ENCODE results near the gene ANKS1B.

GRCh38 chr12:99596762-99597161 is 388.0 kb downstream of the ANKS1B start:
- no peak for TF ChIP-seq ZNF19 (tag by site-specific recombination; IDR thresholded peaks at IDR 0.05; ENCODE audit: low read depth)
- no peak for TF ChIP-seq TCF7L2 (IDR thresholded peaks at IDR 0.05; ENCODE audit: borderline replicate concordance, low read depth, low read length)
- no peak for TF ChIP-seq ZNF837 (tag by site-specific recombination; IDR thresholded peaks at IDR 0.05)
- TF ChIP-seq ZNF354C (tag by site-specific recombination; IDR thresholded peaks at IDR 0.05; ENCODE audit: borderline replicate concordance, low read depth): no peak
- TF ChIP-seq, protein P1, sequence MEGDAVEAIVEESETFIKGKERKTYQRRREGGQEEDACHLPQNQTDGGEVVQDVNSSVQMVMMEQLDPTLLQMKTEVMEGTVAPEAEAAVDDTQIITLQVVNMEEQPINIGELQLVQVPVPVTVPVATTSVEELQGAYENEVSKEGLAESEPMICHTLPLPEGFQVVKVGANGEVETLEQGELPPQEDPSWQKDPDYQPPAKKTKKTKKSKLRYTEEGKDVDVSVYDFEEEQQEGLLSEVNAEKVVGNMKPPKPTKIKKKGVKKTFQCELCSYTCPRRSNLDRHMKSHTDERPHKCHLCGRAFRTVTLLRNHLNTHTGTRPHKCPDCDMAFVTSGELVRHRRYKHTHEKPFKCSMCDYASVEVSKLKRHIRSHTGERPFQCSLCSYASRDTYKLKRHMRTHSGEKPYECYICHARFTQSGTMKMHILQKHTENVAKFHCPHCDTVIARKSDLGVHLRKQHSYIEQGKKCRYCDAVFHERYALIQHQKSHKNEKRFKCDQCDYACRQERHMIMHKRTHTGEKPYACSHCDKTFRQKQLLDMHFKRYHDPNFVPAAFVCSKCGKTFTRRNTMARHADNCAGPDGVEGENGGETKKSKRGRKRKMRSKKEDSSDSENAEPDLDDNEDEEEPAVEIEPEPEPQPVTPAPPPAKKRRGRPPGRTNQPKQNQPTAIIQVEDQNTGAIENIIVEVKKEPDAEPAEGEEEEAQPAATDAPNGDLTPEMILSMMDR (tag by site-specific recombination; IDR thresholded peaks at IDR 0.05): no peak
- no peak for TF ChIP-seq ZNF639 (tag by site-specific recombination; IDR thresholded peaks at IDR 0.05)
- TF ChIP-seq, protein P2, sequence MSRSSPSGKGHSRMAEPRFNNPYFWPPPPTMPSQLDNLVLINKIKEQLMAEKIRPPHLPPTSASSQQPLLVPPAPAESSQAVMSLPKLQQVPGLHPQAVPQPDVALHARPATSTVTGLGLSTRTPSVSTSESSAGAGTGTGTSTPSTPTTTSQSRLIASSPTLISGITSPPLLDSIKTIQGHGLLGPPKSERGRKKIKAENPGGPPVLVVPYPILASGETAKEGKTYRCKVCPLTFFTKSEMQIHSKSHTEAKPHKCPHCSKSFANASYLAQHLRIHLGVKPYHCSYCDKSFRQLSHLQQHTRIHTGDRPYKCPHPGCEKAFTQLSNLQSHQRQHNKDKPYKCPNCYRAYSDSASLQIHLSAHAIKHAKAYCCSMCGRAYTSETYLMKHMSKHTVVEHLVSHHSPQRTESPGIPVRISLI (tag by site-specific recombination; IDR thresholded peaks at IDR 0.05): no peak
- TF ChIP-seq, protein P3, sequence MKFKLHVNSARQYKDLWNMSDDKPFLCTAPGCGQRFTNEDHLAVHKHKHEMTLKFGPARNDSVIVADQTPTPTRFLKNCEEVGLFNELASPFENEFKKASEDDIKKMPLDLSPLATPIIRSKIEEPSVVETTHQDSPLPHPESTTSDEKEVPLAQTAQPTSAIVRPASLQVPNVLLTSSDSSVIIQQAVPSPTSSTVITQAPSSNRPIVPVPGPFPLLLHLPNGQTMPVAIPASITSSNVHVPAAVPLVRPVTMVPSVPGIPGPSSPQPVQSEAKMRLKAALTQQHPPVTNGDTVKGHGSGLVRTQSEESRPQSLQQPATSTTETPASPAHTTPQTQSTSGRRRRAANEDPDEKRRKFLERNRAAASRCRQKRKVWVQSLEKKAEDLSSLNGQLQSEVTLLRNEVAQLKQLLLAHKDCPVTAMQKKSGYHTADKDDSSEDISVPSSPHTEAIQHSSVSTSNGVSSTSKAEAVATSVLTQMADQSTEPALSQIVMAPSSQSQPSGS (tag by site-specific recombination; IDR thresholded peaks at IDR 0.05; ENCODE audit: low read depth): no peak
- TF ChIP-seq ZNF266 (tag by site-specific recombination; IDR thresholded peaks at IDR 0.05; ENCODE audit: low read depth): no peak
- TF ChIP-seq ZNF174 (tag by site-specific recombination; IDR thresholded peaks at IDR 0.05): no peak

All from HEK293 (cell line).